ENCODE data around the gene NADK2.
A peak's percentile ranks its signal among the peaks of the same experiment; 100 is the strongest.
"Not testable (repeated sequence)": the region's sequence is repeated elsewhere in the genome, so short reads cannot be mapped to it uniquely, and the experiment has no call there.

Gene NADK2

GRCh38 chr5:36241631-36242533 lies at the start of gene NADK2:
NADK2 (minus strand) TSS chr5:36241925; CDS start chr5:36241798, 127 bp downstream.
- peak; percentile 92 for DNase-seq
- peak; percentile 73 for TF ChIP-seq CTCF (IDR thresholded peaks at IDR 0.05; ENCODE audit: low read depth, low read length, missing control alignments)
- Histone ChIP-seq H3K36me3 (replicated peaks) (no peaks in the 10 kb centered on the region), H3K4me3 (ENCODE audit: low read depth, low read length) (peak within 1 kb of the TSS; percentile 79), H3K27me3 (replicated peaks) (no peaks in the 10 kb centered on the region), H3K27ac (peak within 1 kb of the TSS; percentile 86)
- in situ Hi-C loops (cut with HindIII; ENCODE audit: low pct_ligation_motif_present, low sequenced_read_pairs): no loop called here

GRCh38 chr5:36285837-36286615 lies 44.3 kb upstream of the NADK2 start:
- no peak for DNase-seq
- TF ChIP-seq CTCF (IDR thresholded peaks at IDR 0.05; ENCODE audit: low read depth, low read length, missing control alignments): no peak
- in situ Hi-C loops (cut with HindIII; ENCODE audit: low pct_ligation_motif_present, low sequenced_read_pairs): no loop called here
- no peaks in the 10 kb centered on the region for H3K27me3 ChIP-seq (replicated peaks)
- H3K27ac ChIP-seq: no peak overlapping the region
- no peak overlapping the region for H3K4me3 ChIP-seq (ENCODE audit: low read depth, low read length)
- no peaks in the 10 kb centered on the region for H3K36me3 ChIP-seq (replicated peaks)

GRCh38 chr5:36283775-36284174 lies 42.0 kb upstream of the NADK2 start:
- in situ Hi-C loops (cut with HindIII; ENCODE audit: low pct_ligation_motif_present, low sequenced_read_pairs); H3K36me3 ChIP-seq (replicated peaks): not testable (repeated sequence)

GRCh38 chr5:36281626-36282025 lies 39.9 kb upstream of the NADK2 start:
- H3K4me3 ChIP-seq (ENCODE audit: low read depth, low read length): no peak overlapping the region
- in situ Hi-C loops (cut with HindIII; ENCODE audit: low pct_ligation_motif_present, low sequenced_read_pairs): no loop called here
- no peak for DNase-seq
- no peak for TF ChIP-seq CTCF (IDR thresholded peaks at IDR 0.05; ENCODE audit: low read depth, low read length, missing control alignments)
- no peaks in the 10 kb centered on the region for H3K27me3 ChIP-seq (replicated peaks)
- no peak overlapping the region for H3K27ac ChIP-seq
- no peaks in the 10 kb centered on the region for H3K36me3 ChIP-seq (replicated peaks)

More at GRCh38 chr5:36283775-36284174, 42.0 kb upstream of the NADK2 start:
- not testable (repeated sequence) for DNase-seq; H3K27me3 ChIP-seq (replicated peaks); H3K4me3 ChIP-seq (ENCODE audit: low read depth, low read length); H3K27ac ChIP-seq

GRCh38 chr5:36279054-36279698 lies 37.5 kb upstream of the NADK2 start:
- in situ Hi-C loops (cut with HindIII; ENCODE audit: low pct_ligation_motif_present, low sequenced_read_pairs): no loop called here
- H3K27me3 ChIP-seq (replicated peaks): no peaks in the 10 kb centered on the region
- no peaks in the 10 kb centered on the region for H3K36me3 ChIP-seq (replicated peaks)
- TF ChIP-seq CTCF (IDR thresholded peaks at IDR 0.05; ENCODE audit: low read depth, low read length, missing control alignments): no peak
- H3K27ac ChIP-seq: no peak overlapping the region
- DNase-seq: peak; percentile 51
- no peak overlapping the region for H3K4me3 ChIP-seq (ENCODE audit: low read depth, low read length)

Data from brain microvascular endothelial cell (primary cell).